Measurements from ENCODE around the gene ACP2. TPM values are rescaled to one million over a fixed set of nuclear protein-coding genes. Genes with fewer than 3 reads are reported as not detected.

Gene ACP2
- total and polyA plus RNA-seq, 9 of the 15 experiments (the other 6 are each of a cell fraction or from before 2014, with no cell fraction given) = 1.9 to 20.0 (median 11.6) TPM

- TF ChIP-seq PKNOX1 (IDR thresholded peaks at IDR 0.05) (peak; percentile 66), JUNB (CRISPR knock-in tag; conservative IDR thresholded peaks at IDR 0.05) (no peak), OTX1 (CRISPR knock-in tag; IDR thresholded peaks at IDR 0.05) (0 out of 2 replicates have a peak, but pooled peaks have one; percentile 14), SNIP1 (IDR thresholded peaks at IDR 0.05; ENCODE audit: low read depth) (no peak), ZEB2 (IDR thresholded peaks at IDR 0.05) (0 out of 2 replicates have a peak, but pooled peaks have one; percentile 23), CBFB (CRISPR knock-in tag; IDR thresholded peaks at IDR 0.05) (no peak), NCOA4 (IDR thresholded peaks at IDR 0.05; ENCODE audit: partially characterized antibody) (no peak), ZNF318 (IDR thresholded peaks at IDR 0.05; ENCODE audit: borderline replicate concordance in 1 of 2, low read depth in 1 of 2) (no peak), ETS2 (tag; IDR thresholded peaks at IDR 0.05; ENCODE audit: borderline replicate concordance, poor library complexity, severe bottlenecking) (no peak), U2AF1 (optimal IDR thresholded peaks at IDR 0.05; ENCODE audit: low read depth, low read length) (no peak), CEBPB (tag; IDR thresholded peaks at IDR 0.05) (no peak), SOX6 (IDR thresholded peaks at IDR 0.05) (no peak), YY1 (IDR thresholded peaks at IDR 0.05; ENCODE audit: borderline replicate concordance in 1 of 3, control insufficient read depth in 1 of 3, extremely low read depth in 1 of 3, insufficient read depth in 3 of 3, insufficient read length in 1 of 3, insufficient replicate concordance in 2 of 3, low read depth in 1 of 3, low read length in 2 of 3) (no peak), CTCF (IDR thresholded peaks at IDR 0.05 in 2 of 3, conservative IDR thresholded peaks at IDR 0.05 in 1 of 3; ENCODE audit: insufficient read depth in 2 of 3, low read depth in 1 of 3, low read length in 3 of 3) (peak in 2 of 3 experiments; percentile 20 to 29; a peak in 1 of 6 replicates)
These were observed 22.0 kb upstream of the ACP2 start (continued) for GRCh38 chr11:47270331-47271271.

Measured in K562 (cell line).